HG02885 (cell line): ENCODE data around the gene FAR2.

Experiments
- ATAC-seq: cut with Tn5 transposase; IDR thresholded peaks from one replicate; pipeline ENCODE4 v1.9.1; 2021; ENCODE audit warnings: mild to moderate bottlenecking; ENCODE audit not compliant: unreplicated experiment, poor library complexity

FAR2 gene

GRCh38 chr12:29310899-29311298 is 161.8 kb downstream of the FAR2 start:
- no peak for ATAC-seq

- ATAC-seq, result no peak
Measured at GRCh38 chr12:29314416-29314815, 165.3 kb downstream of the FAR2 start.

GRCh38 chr12:29316752-29317151 is 167.7 kb downstream of the FAR2 start:
- ATAC-seq, result no peak

- ATAC-seq, result peak; percentile 100
Measured at GRCh38 chr12:29317556-29318363, 168.7 kb downstream of the FAR2 start.

GRCh38 chr12:29320295-29321085 is 171.4 kb downstream of the FAR2 start:
- ATAC-seq, result no peak

GRCh38 chr12:29322157-29322556 is 173.1 kb downstream of the FAR2 start:
- ATAC-seq, result no peak

- no peak for ATAC-seq
Measured at GRCh38 chr12:29329411-29329810, 180.3 kb downstream of the FAR2 start.

- no peak for ATAC-seq
Measured at GRCh38 chr12:29333178-29333577, 184.1 kb downstream of the FAR2 start.

GRCh38 chr12:29334937-29335336 is 185.9 kb downstream of the FAR2 start:
- no peak for ATAC-seq

GRCh38 chr12:29337325-29337724 is 188.2 kb downstream of the FAR2 start:
- no peak for ATAC-seq

GRCh38 chr12:29343022-29343799 is 194.1 kb downstream of the FAR2 start:
- ATAC-seq, result no peak

GRCh38 chr12:29346769-29347421 is 197.8 kb downstream of the FAR2 start:
- no peak for ATAC-seq

GRCh38 chr12:29350080-29350479 is 201.0 kb downstream of the FAR2 start:
- ATAC-seq, result no peak

GRCh38 chr12:29354954-29355353 is 205.9 kb downstream of the FAR2 start:
- ATAC-seq, result no peak

GRCh38 chr12:29365091-29365490 is 216.0 kb downstream of the FAR2 start:
- no peak for ATAC-seq

- ATAC-seq, result no peak
Measured at GRCh38 chr12:29374012-29374411, 224.9 kb downstream of the FAR2 start.

- ATAC-seq, result peak; percentile 52
Measured at GRCh38 chr12:29374913-29375312, 225.8 kb downstream of the FAR2 start.

GRCh38 chr12:29376118-29376517 is 227.0 kb downstream of the FAR2 start:
- ATAC-seq, result peak; percentile 31

GRCh38 chr12:29380536-29381523 is 231.8 kb downstream of the FAR2 start, which contains the start of gene ERGIC2:
Gene ERGIC2 (minus strand): TSS chr12:29381172. CDS start chr12:29371633, 9,539 bp downstream.
- peak; percentile 96 for ATAC-seq
